Psoas muscle (tissue), 8 donors: ENCODE results near the gene VTI1B. TPM values are rescaled to one million over a fixed set of nuclear protein-coding genes. Genes with fewer than 3 reads are reported as not detected.

Experiments used
- ATAC-seq, 4 donors: fragments of 200-7000 bp; cut with Tn5 transposase; one replicate each; pipeline ENCODE4 v1.9.1; 2020; ENCODE audit warnings: moderate library complexity in 3 of 4, mild to moderate bottlenecking in 2 of 4
- DNase-seq, 2 donors: peaks; one replicate each; pipeline ENCODE4 v3.0.0-alpha.2; 2020
- H3K27ac ChIP-seq: fragments of 200-600 bp; one replicate; pipeline ENCODE4 v1.8.0; 2022
- H3K27me3 ChIP-seq, 3 donors: fragments of 200-600 bp in 1 of 3; one replicate each; pipeline versions ENCODE4 v1.6.1 to v1.8.0; 2013 to 2022; ENCODE audit warnings: low read length in 2 of 3, mild to moderate bottlenecking in 2 of 3, moderate library complexity in 1 of 3; ENCODE audit not compliant: insufficient read depth in 3 of 3
- H3K36me3 ChIP-seq, 2 donors: fragments of 200-600 bp in 1 of 2; one replicate each; pipeline versions ENCODE4 v1.6.1 to v1.8.0; 2013 to 2022; ENCODE audit warnings: low read depth in 1 of 2, mild to moderate bottlenecking in 1 of 2, moderate library complexity in 1 of 2; ENCODE audit not compliant: insufficient read depth in 1 of 2
- H3K4me1 ChIP-seq: fragments of 200-600 bp; one replicate; pipeline ENCODE4 v1.8.0; 2022
- H3K4me3 ChIP-seq: fragments of 200-600 bp; one replicate; pipeline ENCODE4 v1.8.0; 2022; ENCODE audit warnings: mild to moderate bottlenecking
- H3K9me3 ChIP-seq: fragments of 200-600 bp; one replicate; pipeline ENCODE4 v1.8.0; 2022
- WGBS, 3 donors: extraction: QIAGEN DNeasy Blood & Tissue Kit; methylation state at CpG; one replicate each; pipeline versions ENCODE4 v1.1.6 to v1.1.7; 2013; 5-methylcytosine and 5-hydroxymethylcytosine counted together
- intact Hi-C, 2 donors: fragments of 100-400 bp; cut with DNase I; formaldehyde crosslinking; loops; one replicate each; pipeline versions ENCODE4 v1.11.0 to v1.14.2; 2022
- polyA plus RNA-seq, 3 donors: library from polyadenylated mRNA; stranded (reverse); fragments of 200-250 nt; gene quantifications; one replicate each; pipeline ENCODE4 v1.2.3, GENCODE V29; 2013
- total RNA-seq, 4 donors: library from RNA; stranded (reverse); fragmentation: NEBNext Ultra II Directional in 2 of 4; extraction: Animal tissue kit (Norgen Biotek cat#: 25700) in 2 of 4; gene quantifications; one replicate each; pipeline versions ENCODE4 v1.2.1 to v1.2.4, GENCODE V29; 2021 to 2023
- TF ChIP-seq, protein P1 (sequence below): fragments of 200-600 bp; IDR thresholded peaks from one replicate; pipeline ENCODE4 v1.8.0; 2022; ENCODE audit warnings: antibody characterized with exemption
- donor health status: healthy with polysubstance abuse.
- donor health status: DM: no; HTN: no; CAD: no; lungs with moderate emphysema.
- donor health status: Bipolar disorder and iron deficiency.
- donor health status: healthy.
- donor health status: DM: yes; HTN: yes; CAD: no.
- donor health status: DM: no; HTN: no; CAD: no.
- donor health status: DM: no; HTN: no; CAD: no.
- donor health status: DM: yes; HTN: yes; CAD: no.

Gene VTI1B
- total and polyA plus RNA-seq, 7 donors: 61.3 to 110 (median 89.7) TPM

DNA sequence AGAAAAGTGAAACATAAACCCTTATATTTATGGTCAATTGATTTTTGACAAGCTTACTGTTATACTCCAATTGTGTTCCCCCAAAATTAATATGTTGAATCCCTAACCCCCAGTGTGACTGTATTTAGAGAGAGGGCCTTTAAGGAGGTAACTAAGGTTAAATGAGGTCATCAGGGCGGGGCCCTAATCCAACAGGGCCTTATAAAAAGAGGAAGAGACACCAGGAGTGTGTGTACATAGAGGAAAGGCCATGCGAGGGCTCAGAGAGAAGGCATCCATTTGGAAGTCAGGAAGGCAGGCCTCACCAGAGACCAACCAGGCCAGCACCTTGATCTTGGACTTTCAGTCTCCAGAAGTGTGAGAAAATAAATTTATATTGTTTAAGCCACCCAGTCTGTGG lies 6.5 kb upstream of the VTI1B start:
- intact Hi-C loops: no loop called here
- DNase-seq: no peak
- no peak overlapping the region for H3K4me3 ChIP-seq
- no peaks in the 10 kb centered on the region for H3K9me3 ChIP-seq
- peaks cover 3 to 42% of the 10 kb centered on the region in 2 donors for H3K36me3 ChIP-seq
- no peak overlapping the region for H3K27ac ChIP-seq
- TF ChIP-seq, protein P1, sequence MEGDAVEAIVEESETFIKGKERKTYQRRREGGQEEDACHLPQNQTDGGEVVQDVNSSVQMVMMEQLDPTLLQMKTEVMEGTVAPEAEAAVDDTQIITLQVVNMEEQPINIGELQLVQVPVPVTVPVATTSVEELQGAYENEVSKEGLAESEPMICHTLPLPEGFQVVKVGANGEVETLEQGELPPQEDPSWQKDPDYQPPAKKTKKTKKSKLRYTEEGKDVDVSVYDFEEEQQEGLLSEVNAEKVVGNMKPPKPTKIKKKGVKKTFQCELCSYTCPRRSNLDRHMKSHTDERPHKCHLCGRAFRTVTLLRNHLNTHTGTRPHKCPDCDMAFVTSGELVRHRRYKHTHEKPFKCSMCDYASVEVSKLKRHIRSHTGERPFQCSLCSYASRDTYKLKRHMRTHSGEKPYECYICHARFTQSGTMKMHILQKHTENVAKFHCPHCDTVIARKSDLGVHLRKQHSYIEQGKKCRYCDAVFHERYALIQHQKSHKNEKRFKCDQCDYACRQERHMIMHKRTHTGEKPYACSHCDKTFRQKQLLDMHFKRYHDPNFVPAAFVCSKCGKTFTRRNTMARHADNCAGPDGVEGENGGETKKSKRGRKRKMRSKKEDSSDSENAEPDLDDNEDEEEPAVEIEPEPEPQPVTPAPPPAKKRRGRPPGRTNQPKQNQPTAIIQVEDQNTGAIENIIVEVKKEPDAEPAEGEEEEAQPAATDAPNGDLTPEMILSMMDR: no peak
- no peak for ATAC-seq
- H3K27me3 ChIP-seq: no peaks in the 10 kb centered on the region
- H3K4me1 ChIP-seq: no peaks in the 10 kb centered on the region
- WGBS, 3 donors: 66 to 73% (median 71%) methylated on average over 2 of the region's 2 CpGs

DNA sequence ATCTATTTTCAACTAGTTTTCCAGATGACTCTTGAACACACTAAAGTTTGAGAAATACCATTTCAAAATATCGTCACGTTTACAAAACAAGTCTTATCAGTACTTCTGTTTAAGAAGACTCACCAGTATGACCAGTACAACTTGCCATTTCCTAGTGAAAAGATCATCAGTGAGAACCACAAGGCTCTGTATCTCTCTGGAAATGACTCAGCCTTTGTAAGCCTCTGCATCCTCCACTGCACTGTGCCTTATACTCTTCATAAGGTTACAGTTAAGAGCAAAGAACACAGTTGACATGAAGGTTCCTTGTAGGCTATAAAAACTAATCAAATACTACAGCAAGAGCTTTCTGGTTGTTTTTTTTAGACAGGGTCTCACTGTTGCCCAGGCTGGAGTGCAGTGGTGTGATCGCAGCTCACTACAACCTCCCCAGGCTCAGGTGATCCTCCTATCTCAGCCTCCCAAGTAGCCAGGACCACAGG lies 5.7 kb upstream of the VTI1B start:
- no peak for ATAC-seq
- TF ChIP-seq, protein P1: no peak
- Histone ChIP-seq H3K27me3 (no peaks in the 10 kb centered on the region), H3K4me1 (peaks cover under 1% of the 10 kb centered on the region), H3K9me3 (no peaks in the 10 kb centered on the region), H3K36me3 (peaks cover under 1 to 35% of the 10 kb centered on the region in 2 donors), H3K4me3 (no peak overlapping the region), H3K27ac (no peak overlapping the region)
- intact Hi-C loops: no loop called here
- DNase-seq: no peak
- 92 to 93% (median 93%) methylated on average over 3 of the region's 3 CpGs for WGBS, 3 donors

DNA sequence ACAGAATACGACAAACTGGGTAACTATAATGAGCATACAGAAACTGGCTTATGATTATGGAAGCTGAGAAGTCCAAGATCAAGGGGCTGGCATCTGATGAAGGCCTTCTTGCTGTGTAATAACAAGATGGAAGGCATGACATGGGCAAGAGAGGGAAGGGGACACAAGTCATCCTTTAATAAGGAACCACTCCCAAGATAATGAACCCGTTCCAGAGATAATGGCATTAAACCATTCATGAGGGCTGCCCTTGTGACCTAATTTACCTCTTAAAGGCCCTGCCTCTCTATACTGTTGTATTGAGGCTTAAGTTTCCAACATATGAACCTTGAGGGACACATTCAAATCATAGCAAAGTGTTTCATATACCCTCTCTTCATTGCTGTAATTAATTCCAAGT lies 4.6 kb upstream of the VTI1B start:
- 63 to 87% (median 82%) methylated on average over 2 of the region's 2 CpGs for WGBS, 3 donors
- DNase-seq: no peak
- Histone ChIP-seq H3K9me3 (no peaks in the 10 kb centered on the region), H3K36me3 (peaks cover 0 to 24% of the 10 kb centered on the region in 2 donors), H3K27ac (no peak overlapping the region), H3K27me3 (no peaks in the 10 kb centered on the region), H3K4me3 (no peak overlapping the region), H3K4me1 (peaks cover 2% of the 10 kb centered on the region)
- intact Hi-C loops: no loop called here
- ATAC-seq: no peak
- TF ChIP-seq, protein P1: no peak

DNA sequence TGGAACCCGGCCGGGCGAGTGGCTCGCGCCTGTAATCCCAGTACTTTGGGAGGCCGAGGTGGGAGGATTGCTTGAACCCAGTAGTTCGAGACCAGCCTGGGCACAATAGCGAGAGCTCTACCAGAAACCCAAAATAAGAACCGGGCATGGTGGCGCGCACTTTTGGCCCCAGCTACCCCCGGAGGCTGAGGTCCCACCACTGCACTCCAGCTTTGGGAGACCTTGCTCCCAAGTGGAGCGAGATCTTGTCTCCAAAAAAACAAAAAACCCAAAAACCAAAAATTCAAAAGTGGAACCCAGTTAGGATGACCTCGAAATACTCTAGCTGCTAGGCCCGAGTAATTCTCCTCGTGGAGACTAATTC lies 769 bp upstream of the VTI1B start:
- ATAC-seq (no peak), DNase-seq (no peak)
- Histone ChIP-seq H3K27ac (peak overlapping the region; percentile 99), H3K36me3 (peaks cover 0 to 10% of the 10 kb centered on the region in 2 donors), H3K27me3 (no peaks in the 10 kb centered on the region), H3K4me3 (peak overlapping the region; percentile 97), H3K9me3 (no peaks in the 10 kb centered on the region), H3K4me1 (peaks cover 31% of the 10 kb centered on the region)
- TF ChIP-seq, protein P1: no peak
- intact Hi-C loops: no loop called here
- 18 to 25% (median 22%) methylated on average over 16 of the region's 16 CpGs for WGBS, 3 donors

DNA sequence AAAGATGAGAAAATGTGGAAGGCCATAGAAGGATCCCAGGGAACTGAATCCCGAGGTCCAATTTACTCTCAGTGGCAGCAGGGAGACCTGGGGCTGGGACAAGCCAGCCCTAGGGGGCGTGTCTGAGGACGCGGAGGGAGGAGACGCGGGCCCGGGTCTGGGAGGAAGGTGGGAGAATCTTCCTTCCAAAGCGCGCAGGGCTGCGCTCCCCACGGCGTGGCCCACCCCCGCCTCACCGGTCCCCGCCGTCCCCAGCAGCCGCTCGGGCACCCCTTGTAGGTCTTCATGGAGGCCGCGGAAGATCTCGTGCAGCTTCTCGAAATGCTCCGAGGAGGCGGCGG lies 323 bp downstream of the VTI1B start:
- H3K27me3 ChIP-seq: no peaks in the 10 kb centered on the region
- H3K36me3 ChIP-seq: peaks cover 0 to 10% of the 10 kb centered on the region in 2 donors
- peak; percentile 79 to 83 (median 82) for ATAC-seq
- TF ChIP-seq, protein P1: peak; percentile 15
- H3K4me3 ChIP-seq: peak overlapping the region; percentile 97
- peak; percentile 75 to 83 for DNase-seq
- H3K9me3 ChIP-seq: no peaks in the 10 kb centered on the region
- H3K27ac ChIP-seq: peak overlapping the region; percentile 99
- WGBS, 3 donors: 0 to 2% (median 0%) methylated on average over 7 to 25 of the region's 25 CpGs
- intact Hi-C loops: no loop called here
- peaks cover 31% of the 10 kb centered on the region for H3K4me1 ChIP-seq
